ENCODE measurements around the gene IL4.
"Not testable (repeated sequence)": the region's sequence is repeated elsewhere in the genome, so short reads cannot be mapped to it uniquely, and the experiment has no call there.

The IL4 gene

GRCh38 chr5:132673939-132674630 is at the start of gene IL4:
IL4 (plus strand) TSS chr5:132673989; CDS start chr5:132674051, 62 bp downstream.
- Mint-ChIP-seq H3K27ac (no peak within 1 kb of the TSS), H3K27me3 (no peaks in the 10 kb centered on the region), H3K4me3 (no peak within 1 kb of the TSS)

GRCh38 chr5:132627470-132627869 is 46.3 kb upstream of the IL4 start:
- intact Hi-C loops (cut with micrococcal nuclease): no loop called here
- Mint-ChIP-seq H3K4me3 (no peak overlapping the region), H3K36me3 (ENCODE audit: low read depth) (peaks cover 68% of the 10 kb centered on the region), H3K4me1 (ENCODE audit: low read depth) (no peaks in the 10 kb centered on the region), H3K27me3 (no peaks in the 10 kb centered on the region), H3K27ac (no peak overlapping the region), H3K9me3 (no peaks in the 10 kb centered on the region)

More at GRCh38 chr5:132673939-132674630, at the start of gene IL4:
- no peaks in the 10 kb centered on the region for H3K9me3 Mint-ChIP-seq
- H3K4me1 Mint-ChIP-seq (ENCODE audit: low read depth): no peaks in the 10 kb centered on the region
- no peaks in the 10 kb centered on the region for H3K36me3 Mint-ChIP-seq (ENCODE audit: low read depth)
- intact Hi-C loops (cut with micrococcal nuclease): no loop called here

GRCh38 chr5:132628814-132629213 is 45.0 kb upstream of the IL4 start:
- no peaks in the 10 kb centered on the region for H3K27me3 Mint-ChIP-seq
- no peaks in the 10 kb centered on the region for H3K9me3 Mint-ChIP-seq
- no peaks in the 10 kb centered on the region for H3K4me1 Mint-ChIP-seq (ENCODE audit: low read depth)
- peaks cover 65% of the 10 kb centered on the region for H3K36me3 Mint-ChIP-seq (ENCODE audit: low read depth)
- H3K27ac Mint-ChIP-seq: no peak overlapping the region
- no peak overlapping the region for H3K4me3 Mint-ChIP-seq
- intact Hi-C loops (cut with micrococcal nuclease): no loop called here

GRCh38 chr5:132629230-132629944 is 44.4 kb upstream of the IL4 start:
- H3K36me3 Mint-ChIP-seq (ENCODE audit: low read depth): peaks cover 71% of the 10 kb centered on the region
- H3K27ac Mint-ChIP-seq: no peak overlapping the region
- H3K4me1 Mint-ChIP-seq (ENCODE audit: low read depth): no peaks in the 10 kb centered on the region
- intact Hi-C loops (cut with micrococcal nuclease): no loop called here
- no peaks in the 10 kb centered on the region for H3K9me3 Mint-ChIP-seq
- H3K27me3 Mint-ChIP-seq: no peaks in the 10 kb centered on the region
- no peak overlapping the region for H3K4me3 Mint-ChIP-seq

GRCh38 chr5:132633587-132633986 is 40.2 kb upstream of the IL4 start:
- intact Hi-C loops (cut with micrococcal nuclease); H3K27ac Mint-ChIP-seq: not testable (repeated sequence)
- H3K36me3 Mint-ChIP-seq (ENCODE audit: low read depth): peaks cover 75% of the 10 kb centered on the region

GRCh38 chr5:132635873-132636272 is 37.9 kb upstream of the IL4 start:
- no peaks in the 10 kb centered on the region for H3K4me1 Mint-ChIP-seq (ENCODE audit: low read depth)
- no peak overlapping the region for H3K27ac Mint-ChIP-seq
- no peaks in the 10 kb centered on the region for H3K9me3 Mint-ChIP-seq
- no peaks in the 10 kb centered on the region for H3K27me3 Mint-ChIP-seq
- H3K4me3 Mint-ChIP-seq: no peak overlapping the region
- intact Hi-C loops (cut with micrococcal nuclease): no loop called here
- peaks cover 85% of the 10 kb centered on the region for H3K36me3 Mint-ChIP-seq (ENCODE audit: low read depth)

More at GRCh38 chr5:132633587-132633986, 40.2 kb upstream of the IL4 start:
- H3K4me3 Mint-ChIP-seq; H3K27me3 Mint-ChIP-seq; H3K4me1 Mint-ChIP-seq (ENCODE audit: low read depth); H3K9me3 Mint-ChIP-seq: not testable (repeated sequence)

GRCh38 chr5:132637241-132637640 is 36.5 kb upstream of the IL4 start:
- intact Hi-C loops (cut with micrococcal nuclease): no loop called here
- Mint-ChIP-seq H3K9me3 (no peaks in the 10 kb centered on the region), H3K4me3 (no peak overlapping the region), H3K36me3 (ENCODE audit: low read depth) (peaks cover 82% of the 10 kb centered on the region), H3K4me1 (ENCODE audit: low read depth) (no peaks in the 10 kb centered on the region), H3K27ac (no peak overlapping the region), H3K27me3 (no peaks in the 10 kb centered on the region)

GRCh38 chr5:132639706-132640130 is 34.1 kb upstream of the IL4 start:
- Mint-ChIP-seq H3K4me1 (ENCODE audit: low read depth) (no peaks in the 10 kb centered on the region), H3K4me3 (no peak overlapping the region), H3K36me3 (ENCODE audit: low read depth) (peaks cover 78% of the 10 kb centered on the region), H3K27me3 (no peaks in the 10 kb centered on the region), H3K27ac (no peak overlapping the region), H3K9me3 (no peaks in the 10 kb centered on the region)
- intact Hi-C loops (cut with micrococcal nuclease): no loop called here

- no peaks in the 10 kb centered on the region for H3K4me1 Mint-ChIP-seq (ENCODE audit: low read depth)
- H3K27ac Mint-ChIP-seq: no peak overlapping the region
- H3K27me3 Mint-ChIP-seq: no peaks in the 10 kb centered on the region
- H3K4me3 Mint-ChIP-seq: no peak overlapping the region
- peaks cover 79% of the 10 kb centered on the region for H3K36me3 Mint-ChIP-seq (ENCODE audit: low read depth)
- no peaks in the 10 kb centered on the region for H3K9me3 Mint-ChIP-seq
- intact Hi-C loops (cut with micrococcal nuclease): no loop called here
Observed at GRCh38 chr5:132640613-132641012, 33.2 kb upstream of the IL4 start.

GRCh38 chr5:132641241-132641723 is 32.5 kb upstream of the IL4 start:
- no peak overlapping the region for H3K4me3 Mint-ChIP-seq
- intact Hi-C loops (cut with micrococcal nuclease): no loop called here
- H3K36me3 Mint-ChIP-seq (ENCODE audit: low read depth): peaks cover 73% of the 10 kb centered on the region
- H3K4me1 Mint-ChIP-seq (ENCODE audit: low read depth): no peaks in the 10 kb centered on the region
- H3K27ac Mint-ChIP-seq: no peak overlapping the region
- no peaks in the 10 kb centered on the region for H3K9me3 Mint-ChIP-seq
- no peaks in the 10 kb centered on the region for H3K27me3 Mint-ChIP-seq

- intact Hi-C loops (cut with micrococcal nuclease): no loop called here
- peaks cover 72% of the 10 kb centered on the region for H3K36me3 Mint-ChIP-seq (ENCODE audit: low read depth)
- H3K27ac Mint-ChIP-seq: no peak overlapping the region
- no peaks in the 10 kb centered on the region for H3K9me3 Mint-ChIP-seq
- no peaks in the 10 kb centered on the region for H3K4me1 Mint-ChIP-seq (ENCODE audit: low read depth)
- H3K4me3 Mint-ChIP-seq: no peak overlapping the region
- H3K27me3 Mint-ChIP-seq: no peaks in the 10 kb centered on the region
Observed at GRCh38 chr5:132641841-132642240, 31.9 kb upstream of the IL4 start.

GRCh38 chr5:132644177-132644576 is 29.6 kb upstream of the IL4 start:
- peaks cover 6% of the 10 kb centered on the region for H3K27me3 Mint-ChIP-seq
- H3K36me3 Mint-ChIP-seq (ENCODE audit: low read depth): peaks cover 49% of the 10 kb centered on the region

GRCh38 chr5:132646583-132647266 is 27.1 kb upstream of the IL4 start:
- H3K4me1 Mint-ChIP-seq (ENCODE audit: low read depth): no peaks in the 10 kb centered on the region
- no peak overlapping the region for H3K27ac Mint-ChIP-seq
- intact Hi-C loops (cut with micrococcal nuclease): no loop called here
- H3K36me3 Mint-ChIP-seq (ENCODE audit: low read depth): peaks cover 26% of the 10 kb centered on the region
- no peak overlapping the region for H3K4me3 Mint-ChIP-seq
- H3K9me3 Mint-ChIP-seq: peaks cover 15% of the 10 kb centered on the region
- peaks cover 6% of the 10 kb centered on the region for H3K27me3 Mint-ChIP-seq

More at GRCh38 chr5:132644177-132644576, 29.6 kb upstream of the IL4 start:
- H3K4me1 Mint-ChIP-seq (ENCODE audit: low read depth): no peaks in the 10 kb centered on the region
- H3K27ac Mint-ChIP-seq: no peak overlapping the region
- no peak overlapping the region for H3K4me3 Mint-ChIP-seq
- intact Hi-C loops (cut with micrococcal nuclease): no loop called here
- H3K9me3 Mint-ChIP-seq: peaks cover 15% of the 10 kb centered on the region

GRCh38 chr5:132647473-132647872 is 26.3 kb upstream of the IL4 start:
- intact Hi-C loops (cut with micrococcal nuclease): no loop called here
- no peaks in the 10 kb centered on the region for H3K4me1 Mint-ChIP-seq (ENCODE audit: low read depth)
- peaks cover 15% of the 10 kb centered on the region for H3K9me3 Mint-ChIP-seq
- no peak overlapping the region for H3K27ac Mint-ChIP-seq
- H3K36me3 Mint-ChIP-seq (ENCODE audit: low read depth): peaks cover 18% of the 10 kb centered on the region
- peaks cover 13% of the 10 kb centered on the region for H3K27me3 Mint-ChIP-seq
- H3K4me3 Mint-ChIP-seq: no peak overlapping the region

Measured in dendritic cell treated with granulocyte-macrophage colony-stimulating factor and Interleukin-4, amounts not matched to agents 40 ng/mL and 50 ng/mL, for 4 days (primary cell).